Activated CD8-positive, alpha-beta memory T cell treated with anti-CD3 and anti-CD28 coated beads, Interleukin-2, amount 50 U/mL, for 24 hours (primary cell): Measurements from ENCODE around the gene PRICKLE2.

Source experiments
- DNase-seq: peaks from one replicate; pipeline ENCODE4 v3.0.0-alpha.2; 2020; ENCODE audit errors: extremely low read depth

PRICKLE2 gene

GRCh38 chr3:64224826-64225610, at the start of gene PRICKLE2:
Gene PRICKLE2, minus strand, starts transcription at chr3:64225466. Its CDS starts 26,539 bp downstream, at chr3:64198927.
- no peak for DNase-seq

GRCh38 chr3:64272842-64273241, 47.6 kb upstream of the PRICKLE2 start:
- DNase-seq, result no peak

GRCh38 chr3:64272271-64272670, 47.0 kb upstream of the PRICKLE2 start:
- no peak for DNase-seq

GRCh38 chr3:64271631-64272030, 46.4 kb upstream of the PRICKLE2 start:
- DNase-seq, result no peak

GRCh38 chr3:64270866-64271260, 45.6 kb upstream of the PRICKLE2 start:
- DNase-seq, result no peak

GRCh38 chr3:64270142-64270865, 45.0 kb upstream of the PRICKLE2 start:
- no peak for DNase-seq

GRCh38 chr3:64268926-64269325, 43.7 kb upstream of the PRICKLE2 start:
- no peak for DNase-seq

- no peak for DNase-seq
Observed at GRCh38 chr3:64267721-64268604, 42.7 kb upstream of the PRICKLE2 start.

- no peak for DNase-seq
Observed at GRCh38 chr3:64266983-64267382, 41.7 kb upstream of the PRICKLE2 start.

- DNase-seq, result no peak
Observed at GRCh38 chr3:64266065-64266931, 41.0 kb upstream of the PRICKLE2 start.

- DNase-seq, result no peak
Observed at GRCh38 chr3:64265646-64266045, 40.4 kb upstream of the PRICKLE2 start.

- no peak for DNase-seq
Observed at GRCh38 chr3:64264501-64265109, 39.3 kb upstream of the PRICKLE2 start.

- DNase-seq, result no peak
Observed at GRCh38 chr3:64262574-64263114, 37.4 kb upstream of the PRICKLE2 start.

GRCh38 chr3:64260431-64260830, 35.2 kb upstream of the PRICKLE2 start:
- no peak for DNase-seq

- DNase-seq, result no peak
Observed at GRCh38 chr3:64259636-64260035, 34.4 kb upstream of the PRICKLE2 start.

- DNase-seq, result no peak
Observed at GRCh38 chr3:64257100-64257755, 32.0 kb upstream of the PRICKLE2 start.

- no peak for DNase-seq
Observed at GRCh38 chr3:64255741-64256340, 30.6 kb upstream of the PRICKLE2 start.

GRCh38 chr3:64254443-64254842, 29.2 kb upstream of the PRICKLE2 start:
- DNase-seq, result no peak

- DNase-seq, result no peak
Observed at GRCh38 chr3:64253689-64254088, 28.4 kb upstream of the PRICKLE2 start.

- no peak for DNase-seq
Observed at GRCh38 chr3:64251019-64251418, 25.8 kb upstream of the PRICKLE2 start.
